ENCODE data around the gene LDLRAD4. TPM values are rescaled to one million over a fixed set of nuclear protein-coding genes. Genes with fewer than 3 reads are reported as not detected.

Gene LDLRAD4
- total RNA-seq, 1 experiment from 2014 or later, result 1.7 TPM

GRCh38 chr18:13551841-13552733 lies 333.5 kb downstream of the LDLRAD4 start:
- no TSS peak for BruUV-seq (replicated peaks)
- no peaks in the 10 kb centered on the region for H3K9me2 ChIP-seq (ENCODE audit: insufficient read depth)
- CTCF ChIA-PET, result no interaction called here
- TF ChIP-seq EZH2 (IDR thresholded peaks at IDR 0.05; ENCODE audit: low read depth), result no peak
- TF ChIP-seq, protein P1, sequence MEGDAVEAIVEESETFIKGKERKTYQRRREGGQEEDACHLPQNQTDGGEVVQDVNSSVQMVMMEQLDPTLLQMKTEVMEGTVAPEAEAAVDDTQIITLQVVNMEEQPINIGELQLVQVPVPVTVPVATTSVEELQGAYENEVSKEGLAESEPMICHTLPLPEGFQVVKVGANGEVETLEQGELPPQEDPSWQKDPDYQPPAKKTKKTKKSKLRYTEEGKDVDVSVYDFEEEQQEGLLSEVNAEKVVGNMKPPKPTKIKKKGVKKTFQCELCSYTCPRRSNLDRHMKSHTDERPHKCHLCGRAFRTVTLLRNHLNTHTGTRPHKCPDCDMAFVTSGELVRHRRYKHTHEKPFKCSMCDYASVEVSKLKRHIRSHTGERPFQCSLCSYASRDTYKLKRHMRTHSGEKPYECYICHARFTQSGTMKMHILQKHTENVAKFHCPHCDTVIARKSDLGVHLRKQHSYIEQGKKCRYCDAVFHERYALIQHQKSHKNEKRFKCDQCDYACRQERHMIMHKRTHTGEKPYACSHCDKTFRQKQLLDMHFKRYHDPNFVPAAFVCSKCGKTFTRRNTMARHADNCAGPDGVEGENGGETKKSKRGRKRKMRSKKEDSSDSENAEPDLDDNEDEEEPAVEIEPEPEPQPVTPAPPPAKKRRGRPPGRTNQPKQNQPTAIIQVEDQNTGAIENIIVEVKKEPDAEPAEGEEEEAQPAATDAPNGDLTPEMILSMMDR (conservative IDR thresholded peaks at IDR 0.05), result no peak
- H3K27me3 ChIP-seq (ENCODE audit: insufficient read depth, low read depth), result peaks cover 95% of the 10 kb centered on the region
- 0 out of 2 replicates have a peak, but pooled peaks cover 4% of the 10 kb centered on the region for H4K20me1 ChIP-seq (ENCODE audit: insufficient read depth)
- POLR2A ChIA-PET (ENCODE audit: unreplicated experiment), result no interaction called here
- no peak overlapping the region for H3K4me2 ChIP-seq
- no peaks in the 10 kb centered on the region for H3K4me1 ChIP-seq (replicated peaks; ENCODE audit: insufficient read depth)
- H3K4me3 ChIP-seq, result no peak overlapping the region
- H2AFZ ChIP-seq, result no peak overlapping the region
- H3K36me3 ChIP-seq (ENCODE audit: low read depth), result no peaks in the 10 kb centered on the region
- intact Hi-C loops (cut with micrococcal nuclease; ENCODE audit: unreplicated experiment), result loop anchor here (10.0 kb wide), 1 partner anchor 253 kb away; no protein-coding TSS in a partner anchor
- H3F3A ChIP-seq (ENCODE audit: insufficient read depth, low read depth), result no peaks in the 10 kb centered on the region
- no peak for DNase-seq
- no peaks in the 10 kb centered on the region; the same call in 1 of the 2 replicates for H3K9me3 ChIP-seq (ENCODE audit: insufficient read depth, low read depth)
- no peaks in the 10 kb centered on the region for H3K79me2 ChIP-seq (ENCODE audit: low read depth)
- H3K27ac ChIP-seq, result no peak overlapping the region

DNA sequence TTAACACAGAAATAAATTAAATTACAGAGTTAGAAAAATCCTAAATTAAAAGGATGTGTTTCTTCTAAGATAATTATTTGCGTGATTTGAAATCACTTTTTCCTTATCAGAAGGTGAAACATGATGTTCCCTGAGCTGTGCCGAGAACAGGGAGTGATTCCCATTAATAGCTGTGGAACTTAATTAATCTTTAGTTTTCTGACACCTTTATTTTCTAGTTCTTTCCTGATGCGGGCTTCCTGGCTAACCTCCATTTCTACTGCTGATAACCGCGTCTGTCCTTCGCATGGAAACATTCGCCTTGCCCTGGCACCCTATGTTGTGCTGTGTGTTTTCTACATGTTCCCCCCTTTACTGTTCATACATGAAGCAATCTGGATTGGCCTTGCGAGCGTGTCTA lies 334.9 kb downstream of the LDLRAD4 start:
- no TSS peak for BruUV-seq (replicated peaks)
- Histone ChIP-seq H4K20me1 (ENCODE audit: insufficient read depth) (0 out of 2 replicates have a peak, but pooled peaks cover 4% of the 10 kb centered on the region), H3K27me3 (ENCODE audit: insufficient read depth, low read depth) (peaks cover 86% of the 10 kb centered on the region), H3F3A (ENCODE audit: insufficient read depth, low read depth) (no peaks in the 10 kb centered on the region), H3K27ac (no peak overlapping the region), H3K4me3 (no peak overlapping the region), H3K79me2 (ENCODE audit: low read depth) (no peaks in the 10 kb centered on the region), H3K4me2 (no peak overlapping the region), H3K9me2 (ENCODE audit: insufficient read depth) (no peaks in the 10 kb centered on the region), H3K9me3 (ENCODE audit: insufficient read depth, low read depth) (no peaks in the 10 kb centered on the region; the same call in 1 of the 2 replicates), H2AFZ (no peak overlapping the region), H3K4me1 (replicated peaks; ENCODE audit: insufficient read depth) (no peaks in the 10 kb centered on the region), H3K36me3 (ENCODE audit: low read depth) (no peaks in the 10 kb centered on the region)
- CTCF ChIA-PET, result no interaction called here
- no peak for TF ChIP-seq EZH2 (IDR thresholded peaks at IDR 0.05; ENCODE audit: low read depth)
- TF ChIP-seq, protein P1 (conservative IDR thresholded peaks at IDR 0.05), result no peak
- POLR2A ChIA-PET (ENCODE audit: unreplicated experiment), result no interaction called here
- no peak for DNase-seq
- intact Hi-C loops (cut with micrococcal nuclease; ENCODE audit: unreplicated experiment), result loop anchor here (10.0 kb wide), 1 partner anchor 251 kb away; no protein-coding TSS in a partner anchor

- H3K27ac ChIP-seq, result no peak overlapping the region
- no peaks in the 10 kb centered on the region for H3K4me1 ChIP-seq (replicated peaks; ENCODE audit: insufficient read depth)
- H3K27me3 ChIP-seq (ENCODE audit: insufficient read depth, low read depth), result peaks cover 75% of the 10 kb centered on the region
- H3K9me2 ChIP-seq (ENCODE audit: insufficient read depth), result no peaks in the 10 kb centered on the region
- no peak for DNase-seq
- POLR2A ChIA-PET (ENCODE audit: unreplicated experiment), result no interaction called here
- no peaks in the 10 kb centered on the region for H3K79me2 ChIP-seq (ENCODE audit: low read depth)
- BruUV-seq (replicated peaks), result no TSS peak
- intact Hi-C loops (cut with micrococcal nuclease; ENCODE audit: unreplicated experiment), result loop anchor here (10.0 kb wide), 1 partner anchor 250 kb away; no protein-coding TSS in a partner anchor
- CTCF ChIA-PET, result no interaction called here
- H3K4me3 ChIP-seq, result no peak overlapping the region
- no peaks in the 10 kb centered on the region; the same call in 1 of the 2 replicates for H3K9me3 ChIP-seq (ENCODE audit: insufficient read depth, low read depth)
- 0 out of 2 replicates have a peak, but pooled peaks cover 4% of the 10 kb centered on the region for H4K20me1 ChIP-seq (ENCODE audit: insufficient read depth)
- no peak for TF ChIP-seq EZH2 (IDR thresholded peaks at IDR 0.05; ENCODE audit: low read depth)
- no peak overlapping the region for H2AFZ ChIP-seq
- H3K4me2 ChIP-seq, result no peak overlapping the region
- no peaks in the 10 kb centered on the region for H3K36me3 ChIP-seq (ENCODE audit: low read depth)
- no peaks in the 10 kb centered on the region for H3F3A ChIP-seq (ENCODE audit: insufficient read depth, low read depth)
Observed at GRCh38 chr18:13555192-13555591, 336.6 kb downstream of the LDLRAD4 start.

Measured in PC-9 (cell line).